Suppressor macrophage treated with lipopolysaccharide for 4 hours (primary cell): Measurements from ENCODE around the gene HADHB.
"Not testable (repeated sequence)": the region's sequence is repeated elsewhere in the genome, so short reads cannot be mapped to it uniquely, and the experiment has no call there.

Experiments used
- DNase-seq: peaks from one replicate; pipeline ENCODE4 v3.0.0-alpha.2; 2020

HADHB gene

GRCh38 chr2:26245810-26246209, 1.1 kb downstream of the HADHB start:
- peak; percentile 58 for DNase-seq

- DNase-seq = peak; percentile 62
Observed at GRCh38 chr2:26246818-26247217, 2.1 kb downstream of the HADHB start.

- no peak for DNase-seq
Observed at GRCh38 chr2:26249625-26250024, 4.9 kb downstream of the HADHB start.

GRCh38 chr2:26251893-26252292, 7.2 kb downstream of the HADHB start:
- no peak for DNase-seq

- peak; percentile 39 for DNase-seq
Observed at GRCh38 chr2:26255759-26256384, 11.1 kb downstream of the HADHB start.

GRCh38 chr2:26258836-26259235, 14.1 kb downstream of the HADHB start:
- not testable (repeated sequence) for DNase-seq

- DNase-seq = peak; percentile 11
Observed at GRCh38 chr2:26268213-26268612, 23.5 kb downstream of the HADHB start.

- DNase-seq = not testable (repeated sequence)
Observed at GRCh38 chr2:26268670-26269385, 24.1 kb downstream of the HADHB start.

- peak; percentile 76 for DNase-seq
Observed at GRCh38 chr2:26269571-26270158, 24.9 kb downstream of the HADHB start.

GRCh38 chr2:26270373-26270772, 25.6 kb downstream of the HADHB start:
- DNase-seq = peak; percentile 58

- peak; percentile 48 for DNase-seq
Observed at GRCh38 chr2:26273501-26273900, 28.8 kb downstream of the HADHB start.

GRCh38 chr2:26274058-26274613, 29.4 kb downstream of the HADHB start:
- DNase-seq = peak; percentile 85

- no peak for DNase-seq
Observed at GRCh38 chr2:26276484-26277227, 31.9 kb downstream of the HADHB start.

- no peak for DNase-seq
Observed at GRCh38 chr2:26279886-26280285, 35.1 kb downstream of the HADHB start.

- no peak for DNase-seq
Observed at GRCh38 chr2:26281226-26281625, 36.5 kb downstream of the HADHB start.

GRCh38 chr2:26283606-26284005, 38.9 kb downstream of the HADHB start:
- DNase-seq = no peak

- no peak for DNase-seq
Observed at GRCh38 chr2:26284132-26284531, 39.4 kb downstream of the HADHB start.

GRCh38 chr2:26285931-26286330, 41.2 kb downstream of the HADHB start:
- no peak for DNase-seq

- peak; percentile 63 for DNase-seq
Observed at GRCh38 chr2:26290001-26290400, 45.3 kb downstream of the HADHB start.

GRCh38 chr2:26292646-26293045, 47.9 kb downstream of the HADHB start:
- DNase-seq = peak; percentile 29

GRCh38 chr2:26295511-26295910, 50.8 kb downstream of the HADHB start:
- DNase-seq = no peak

- no peak for DNase-seq
Observed at GRCh38 chr2:26297061-26297460, 52.3 kb downstream of the HADHB start.

- DNase-seq = no peak
Observed at GRCh38 chr2:26298286-26298637, 53.5 kb downstream of the HADHB start.
